ENCODE results near the gene BRSK2.

DNA sequence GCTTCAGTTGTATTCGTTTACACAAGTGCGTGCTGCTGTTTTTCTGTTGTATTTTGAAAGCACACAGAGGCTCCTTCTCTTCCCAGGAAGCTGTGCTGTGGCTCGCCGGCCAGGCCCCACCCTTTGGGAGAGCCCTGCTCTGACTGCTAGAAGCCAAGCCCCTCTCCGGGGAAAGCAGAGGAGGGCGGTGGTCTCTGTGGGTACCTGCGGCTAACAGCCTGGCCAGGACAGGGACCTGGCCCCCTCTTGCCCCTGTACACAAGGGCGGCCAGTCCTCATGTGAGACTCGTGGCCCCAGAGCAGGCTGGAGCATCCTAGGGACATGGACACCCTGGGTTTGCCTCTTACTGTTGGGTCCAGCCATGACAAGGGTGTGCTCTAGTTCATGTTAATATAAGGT lies 82.0 kb downstream of the BRSK2 start:
- TF ChIP-seq ISL1 (CRISPR knock-in tag; IDR thresholded peaks at IDR 0.05) (no peak), OSR1 (CRISPR knock-in tag; IDR thresholded peaks at IDR 0.05) (no peak), ZFP3 (CRISPR knock-in tag; IDR thresholded peaks at IDR 0.05) (no peak), TCF4 (CRISPR knock-in tag; IDR thresholded peaks at IDR 0.05; ENCODE audit: borderline replicate concordance) (no peak), CSDC2 (CRISPR knock-in tag; IDR thresholded peaks at IDR 0.05) (no peak), ZFP30 (CRISPR knock-in tag; IDR thresholded peaks at IDR 0.05) (no peak), GLIS3 (CRISPR knock-in tag; IDR thresholded peaks at IDR 0.05) (no peak)
- TF ChIP-seq, protein P1, sequence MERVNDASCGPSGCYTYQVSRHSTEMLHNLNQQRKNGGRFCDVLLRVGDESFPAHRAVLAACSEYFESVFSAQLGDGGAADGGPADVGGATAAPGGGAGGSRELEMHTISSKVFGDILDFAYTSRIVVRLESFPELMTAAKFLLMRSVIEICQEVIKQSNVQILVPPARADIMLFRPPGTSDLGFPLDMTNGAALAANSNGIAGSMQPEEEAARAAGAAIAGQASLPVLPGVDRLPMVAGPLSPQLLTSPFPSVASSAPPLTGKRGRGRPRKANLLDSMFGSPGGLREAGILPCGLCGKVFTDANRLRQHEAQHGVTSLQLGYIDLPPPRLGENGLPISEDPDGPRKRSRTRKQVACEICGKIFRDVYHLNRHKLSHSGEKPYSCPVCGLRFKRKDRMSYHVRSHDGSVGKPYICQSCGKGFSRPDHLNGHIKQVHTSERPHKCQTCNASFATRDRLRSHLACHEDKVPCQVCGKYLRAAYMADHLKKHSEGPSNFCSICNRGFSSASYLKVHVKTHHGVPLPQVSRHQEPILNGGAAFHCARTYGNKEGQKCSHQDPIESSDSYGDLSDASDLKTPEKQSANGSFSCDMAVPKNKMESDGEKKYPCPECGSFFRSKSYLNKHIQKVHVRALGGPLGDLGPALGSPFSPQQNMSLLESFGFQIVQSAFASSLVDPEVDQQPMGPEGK (CRISPR knock-in tag; IDR thresholded peaks at IDR 0.05; ENCODE audit: borderline replicate concordance) = no peak
- TF ChIP-seq, protein P2, sequence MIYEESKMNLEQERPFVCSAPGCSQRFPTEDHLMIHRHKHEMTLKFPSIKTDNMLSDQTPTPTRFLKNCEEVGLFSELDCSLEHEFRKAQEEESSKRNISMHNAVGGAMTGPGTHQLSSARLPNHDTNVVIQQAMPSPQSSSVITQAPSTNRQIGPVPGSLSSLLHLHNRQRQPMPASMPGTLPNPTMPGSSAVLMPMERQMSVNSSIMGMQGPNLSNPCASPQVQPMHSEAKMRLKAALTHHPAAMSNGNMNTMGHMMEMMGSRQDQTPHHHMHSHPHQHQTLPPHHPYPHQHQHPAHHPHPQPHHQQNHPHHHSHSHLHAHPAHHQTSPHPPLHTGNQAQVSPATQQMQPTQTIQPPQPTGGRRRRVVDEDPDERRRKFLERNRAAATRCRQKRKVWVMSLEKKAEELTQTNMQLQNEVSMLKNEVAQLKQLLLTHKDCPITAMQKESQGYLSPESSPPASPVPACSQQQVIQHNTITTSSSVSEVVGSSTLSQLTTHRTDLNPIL (CRISPR knock-in tag; IDR thresholded peaks at IDR 0.05; ENCODE audit: low read depth) = no peak

Measured in SK-N-SH treated with all-trans-retinoic acid at 6 μM for 48 hours (cell line).